ENCODE data around the gene TP53TG3D. TPM values are rescaled to one million over a fixed set of nuclear protein-coding genes. Genes with fewer than 3 reads are reported as not detected.

TP53TG3D gene, protein sequence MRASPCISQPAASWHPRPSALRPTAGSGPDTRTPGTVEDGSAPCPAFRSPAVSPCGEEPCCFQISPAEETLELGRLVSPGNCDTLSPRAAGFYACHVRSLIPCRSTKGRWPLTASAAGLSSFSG
- 0.70 to 1.4 TPM (median 1.1 TPM) in 5 replicates for total RNA-seq (2022; extraction: Qiagen RNA extraction; ENCODE audit: low read depth)

DNA sequence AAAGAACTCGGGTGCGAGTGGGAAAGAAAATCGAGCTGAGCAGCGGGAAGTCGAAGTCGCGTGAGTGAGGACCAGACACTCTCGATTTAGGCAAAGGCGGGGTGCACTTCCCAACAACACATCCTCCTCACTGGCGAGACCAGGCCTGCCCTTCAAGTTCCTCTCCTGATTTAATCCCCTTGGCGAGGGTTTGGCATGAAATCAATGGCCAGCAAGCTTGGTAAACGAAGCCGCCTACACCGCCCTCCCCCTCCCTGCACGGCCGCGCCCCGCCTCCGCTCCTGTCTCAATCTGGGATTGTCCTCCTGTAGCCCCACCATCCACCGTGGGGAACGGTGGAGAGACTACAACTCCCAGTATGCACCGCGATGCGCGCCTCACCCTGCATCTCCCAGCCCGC is at the start of gene TP53TG3D:
TSS of gene TP53TG3D (plus strand) at position 301 of the 400 bp plus-strand sequence. CDS start at position 369, 68 bp downstream.

Measured in A549 treated with DMSO at 1 μM for 4 hours (cell line).